Measurements from ENCODE around the gene SUGP1.

The SUGP1 gene

GRCh38 chr19:19338082-19338481 is 17.8 kb upstream of the SUGP1 start:
- no peak for DNase-seq

DNA sequence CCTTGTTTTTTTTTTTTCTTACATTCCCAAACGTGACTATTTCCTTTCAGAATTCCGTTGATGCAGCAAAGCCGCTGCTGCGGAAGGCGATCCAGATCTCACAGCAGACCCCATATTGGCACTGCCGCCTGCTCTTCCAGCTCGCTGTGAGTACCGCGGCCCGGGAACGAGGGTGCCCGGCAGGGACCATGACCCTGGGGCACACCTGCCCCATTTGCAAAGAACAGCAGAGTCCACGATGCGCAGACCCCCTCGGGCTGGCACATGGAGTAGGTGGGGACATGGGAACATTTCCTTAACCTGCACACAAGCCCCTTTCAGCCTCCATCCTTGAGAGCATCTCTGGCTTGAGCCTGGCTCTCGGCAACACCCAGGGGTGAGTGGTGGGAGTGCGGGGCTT is 16.8 kb upstream of the SUGP1 start:
- no peak for DNase-seq

DNA sequence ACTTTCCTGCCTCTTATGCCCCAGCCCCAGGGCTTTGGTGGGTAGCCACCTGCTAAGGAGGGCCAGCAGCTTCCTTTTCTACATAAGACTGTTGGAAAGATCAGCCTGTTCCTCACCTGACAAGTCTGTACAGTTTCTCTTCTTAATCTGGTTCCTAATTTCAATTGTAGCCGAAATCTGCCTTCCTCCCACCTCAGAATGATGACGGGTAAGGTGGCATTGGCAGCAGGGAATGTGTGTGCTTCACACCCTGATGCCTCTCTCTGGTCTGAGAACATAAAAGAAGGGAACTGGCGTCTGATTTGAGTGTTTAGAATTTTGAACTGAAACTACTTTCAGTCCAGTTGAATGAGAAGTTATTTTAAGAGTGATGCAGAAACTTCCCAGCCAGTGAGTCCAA is 16.3 kb upstream of the SUGP1 start:
- no peak for DNase-seq

- no peak for DNase-seq
Observed at GRCh38 chr19:19335408-19336158, 15.3 kb upstream of the SUGP1 start.

DNA sequence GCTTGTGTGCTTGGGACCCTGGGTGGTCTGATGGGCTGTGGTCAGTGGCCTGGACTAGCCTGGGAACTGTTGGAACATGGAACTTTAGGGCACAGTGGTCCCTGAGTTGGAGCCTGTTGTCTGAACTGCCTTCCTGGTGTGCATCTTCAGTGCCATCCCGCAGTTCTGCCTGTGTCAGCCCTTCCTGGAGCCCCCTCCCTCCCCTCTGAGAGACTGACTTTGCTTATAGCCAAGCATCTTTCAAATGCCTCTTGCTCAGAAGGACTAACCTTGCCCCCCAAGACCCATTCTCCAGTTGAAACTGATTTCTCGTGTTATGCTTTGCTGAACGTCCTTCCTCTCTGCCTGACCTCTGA is 14.7 kb upstream of the SUGP1 start:
- DNase-seq, result no peak

- no peak for DNase-seq
Observed at GRCh38 chr19:19334063-19334988, 14.0 kb upstream of the SUGP1 start.

DNA sequence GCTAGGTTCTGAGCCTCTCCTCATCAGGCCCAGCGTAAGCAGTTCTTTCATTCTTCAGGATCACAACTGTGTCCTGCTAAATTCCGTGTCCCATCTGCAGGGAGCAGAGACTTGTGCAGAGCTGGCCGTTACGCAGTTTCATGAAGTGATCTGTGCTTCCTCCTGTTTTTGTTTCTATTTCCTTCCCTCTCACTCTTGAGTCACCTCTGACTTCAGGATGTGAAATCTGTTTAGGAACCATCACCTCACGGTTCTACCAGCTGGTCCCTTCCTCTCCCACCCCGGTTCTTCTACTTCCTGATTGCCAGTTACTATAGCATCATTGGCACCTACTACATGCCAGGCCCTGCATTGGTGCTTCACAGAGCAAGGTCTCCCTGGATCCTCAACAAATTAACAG is 8.8 kb upstream of the SUGP1 start:
- DNase-seq, result no peak

DNA sequence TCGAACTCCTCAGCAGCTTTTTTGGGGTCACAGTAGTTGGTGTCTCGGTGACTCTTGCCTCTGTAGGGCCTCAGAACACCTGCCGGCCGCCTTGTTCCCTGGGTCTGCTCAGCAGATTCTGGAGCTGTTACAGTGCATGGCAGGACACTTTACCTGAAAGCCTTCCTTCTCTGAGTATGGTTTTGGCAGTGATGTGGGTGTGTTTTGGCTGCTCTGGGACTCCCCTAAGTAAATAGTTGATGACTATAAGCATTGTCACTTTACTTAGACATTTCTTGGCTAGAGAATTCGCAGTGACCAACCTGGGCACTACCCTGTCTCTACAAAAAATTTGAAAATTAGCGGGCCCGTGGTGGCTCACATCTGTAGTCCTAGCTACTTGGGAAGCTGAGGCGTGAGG is 7.4 kb upstream of the SUGP1 start:
- DNase-seq, result no peak

DNA sequence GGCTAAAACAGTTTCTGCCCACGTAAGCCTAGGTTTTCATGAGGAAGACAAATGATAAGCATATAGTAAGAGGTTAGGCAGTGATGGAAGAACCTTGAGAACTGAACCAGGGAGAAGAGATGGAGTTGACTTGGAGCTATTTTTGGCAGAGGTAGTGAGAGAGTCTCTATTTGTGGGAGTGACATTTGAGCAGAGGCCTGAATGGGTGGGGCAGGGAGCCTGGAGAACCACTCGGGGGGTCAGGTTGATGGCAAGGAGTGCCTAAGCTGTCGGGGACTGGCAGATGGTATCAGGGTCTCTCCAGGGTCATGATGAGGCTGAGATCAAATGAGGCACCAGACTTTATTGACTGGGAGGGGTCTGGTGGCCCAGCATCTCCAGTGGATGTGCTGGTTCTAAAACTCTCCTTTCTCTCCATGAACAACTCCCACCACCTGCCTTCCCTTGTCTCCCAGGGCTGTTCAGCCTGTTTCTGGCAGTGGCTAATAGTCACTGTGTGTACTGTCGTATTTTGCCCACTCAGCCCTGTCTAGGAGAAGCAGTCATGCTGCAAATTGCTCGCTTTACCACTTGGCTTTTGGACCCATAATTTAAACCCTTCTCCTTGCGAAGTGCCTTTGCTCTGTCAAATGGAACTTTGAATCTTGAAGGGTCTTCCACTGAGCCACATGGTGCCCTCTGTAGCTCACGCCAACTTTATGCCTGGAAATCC is 3.9 kb upstream of the SUGP1 start:
- no peak for DNase-seq

DNA sequence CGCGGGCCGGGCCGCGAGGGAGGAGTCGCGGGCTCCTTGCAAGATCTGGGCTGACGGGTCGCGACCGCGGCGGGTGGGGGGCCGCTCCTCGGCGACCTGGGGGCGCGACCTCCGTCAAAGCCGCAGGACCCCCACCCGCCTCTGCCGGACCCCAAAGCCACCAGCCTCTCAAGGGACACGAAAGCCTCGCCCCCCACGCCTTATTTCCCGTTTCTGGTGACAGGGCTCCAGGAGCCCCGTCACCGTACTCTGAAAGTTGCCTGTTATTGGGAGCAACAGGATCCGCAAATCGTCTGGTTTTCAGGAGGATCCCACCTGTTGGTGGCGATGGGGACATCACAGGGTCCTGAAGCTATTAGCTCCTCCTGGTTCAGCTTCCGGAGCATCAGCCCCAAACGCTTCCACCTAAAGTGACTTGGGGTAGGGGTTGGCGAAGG is 850 bp upstream of the SUGP1 start:
- no peak for DNase-seq

DNA sequence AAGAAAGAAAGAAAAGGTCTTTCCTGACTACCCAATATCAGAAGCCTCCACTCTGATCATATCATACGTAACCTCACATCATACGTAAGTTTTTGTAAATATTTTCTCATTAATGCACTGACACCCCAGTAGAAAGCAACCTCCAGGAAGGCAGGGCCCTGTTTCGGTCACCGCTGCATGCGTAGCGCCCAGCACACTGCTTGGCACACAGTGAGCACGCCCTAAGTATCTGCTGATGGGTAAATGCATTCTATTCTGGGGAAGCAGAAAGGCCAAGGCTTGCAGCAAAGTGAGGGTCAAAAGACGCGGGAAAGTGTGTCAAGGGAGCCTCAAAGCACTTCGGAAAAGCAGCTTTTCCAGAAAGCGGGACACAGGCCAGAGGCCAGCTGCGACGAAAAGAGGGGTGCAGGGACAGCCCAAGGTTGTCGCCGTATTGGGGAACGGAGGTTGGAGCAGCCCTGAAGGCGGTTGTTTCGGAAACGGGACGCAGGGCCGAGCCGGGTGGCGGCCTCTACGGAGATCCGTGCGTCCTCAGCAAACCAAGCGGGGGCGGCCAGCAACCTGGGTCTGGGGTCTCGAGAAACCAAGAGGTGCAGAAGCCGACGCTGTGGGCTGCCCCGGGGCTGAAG is 463 bp downstream of the SUGP1 start:
- DNase-seq, result no peak

GRCh38 chr19:19316082-19316481 is 4.2 kb downstream of the SUGP1 start:
- DNase-seq, result no peak

- no peak for DNase-seq
Observed at GRCh38 chr19:19315444-19315843, 4.9 kb downstream of the SUGP1 start.

DNA sequence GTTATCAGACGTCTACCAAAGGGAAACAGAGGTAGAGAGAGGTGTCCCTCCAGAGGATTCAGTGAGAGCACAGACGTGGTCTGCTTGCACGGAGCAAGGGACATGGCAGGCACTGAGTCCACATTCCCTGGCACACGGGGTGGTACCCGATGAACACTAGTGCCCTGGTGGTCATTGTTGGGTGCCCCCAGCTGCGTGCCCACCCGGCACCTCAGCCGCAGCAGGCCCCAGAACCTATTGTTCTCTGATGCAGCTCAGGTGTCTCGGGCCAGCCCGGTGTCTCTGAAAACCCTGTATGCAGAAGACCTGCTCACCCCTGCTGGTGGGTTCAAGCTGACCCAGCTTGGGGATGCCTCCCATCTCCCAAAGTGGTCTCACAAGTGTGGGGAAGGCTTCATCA is 11.9 kb downstream of the SUGP1 start:
- no peak for DNase-seq

DNA sequence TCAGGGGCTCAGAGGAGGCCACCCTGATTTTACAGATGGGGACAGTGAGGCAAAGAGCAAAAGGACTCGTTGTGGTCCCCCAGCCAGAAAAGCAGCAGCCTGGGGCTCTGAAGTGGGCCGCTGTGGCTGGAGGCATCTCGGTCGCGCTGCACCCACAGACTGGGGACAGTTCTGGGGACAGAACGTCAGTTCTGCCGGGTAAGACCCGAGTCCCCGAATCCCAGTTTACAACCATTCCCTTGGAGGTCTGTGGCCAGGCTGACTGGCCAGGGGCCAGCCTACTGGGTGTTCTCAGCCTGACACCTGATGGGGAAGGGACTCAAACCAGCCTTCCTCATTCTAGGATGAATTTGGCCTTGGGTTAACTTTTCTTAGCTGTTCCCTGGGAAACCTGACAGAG is 14.1 kb downstream of the SUGP1 start:
- DNase-seq, result no peak

DNA sequence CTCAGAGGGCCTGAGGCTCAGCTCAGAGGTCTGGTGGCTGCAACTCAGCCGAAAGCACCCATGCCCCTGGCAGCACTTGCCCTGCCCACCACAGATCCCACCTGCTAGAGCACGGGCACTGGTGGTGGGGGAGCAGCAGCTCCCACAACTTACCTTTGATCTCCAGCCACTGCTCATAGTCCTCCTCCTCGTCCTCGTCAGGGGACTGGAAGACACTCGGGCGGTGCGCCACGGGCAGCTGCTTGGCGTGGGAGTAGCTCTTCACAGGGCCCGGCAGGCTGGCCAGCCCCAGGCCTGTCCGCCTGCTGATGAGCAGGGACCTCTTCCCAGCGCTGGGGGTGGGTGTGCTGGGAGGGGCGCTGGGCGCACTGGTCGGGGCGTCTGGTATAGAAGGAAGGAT is 14.6 kb downstream of the SUGP1 start:
- DNase-seq, result no peak

DNA sequence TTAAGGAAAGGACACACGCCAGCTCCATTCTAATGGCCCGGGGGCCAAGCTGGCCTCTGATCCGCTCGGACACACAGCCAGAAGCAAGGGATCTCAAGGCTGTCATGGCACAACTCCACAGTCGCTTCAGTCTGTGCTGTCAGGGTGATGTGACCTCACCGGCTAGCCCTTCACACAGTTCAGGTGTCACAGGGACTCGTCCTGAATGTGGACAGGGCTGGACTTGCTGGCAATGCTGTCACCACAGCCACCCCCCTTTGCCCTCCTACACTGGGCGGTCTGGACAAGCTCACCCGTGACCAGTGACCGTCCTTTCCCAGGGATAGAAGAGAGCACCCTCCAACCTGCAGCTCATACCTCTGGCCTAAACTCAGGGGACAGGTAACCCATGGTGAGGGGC is 15.2 kb downstream of the SUGP1 start:
- DNase-seq, result no peak

DNA sequence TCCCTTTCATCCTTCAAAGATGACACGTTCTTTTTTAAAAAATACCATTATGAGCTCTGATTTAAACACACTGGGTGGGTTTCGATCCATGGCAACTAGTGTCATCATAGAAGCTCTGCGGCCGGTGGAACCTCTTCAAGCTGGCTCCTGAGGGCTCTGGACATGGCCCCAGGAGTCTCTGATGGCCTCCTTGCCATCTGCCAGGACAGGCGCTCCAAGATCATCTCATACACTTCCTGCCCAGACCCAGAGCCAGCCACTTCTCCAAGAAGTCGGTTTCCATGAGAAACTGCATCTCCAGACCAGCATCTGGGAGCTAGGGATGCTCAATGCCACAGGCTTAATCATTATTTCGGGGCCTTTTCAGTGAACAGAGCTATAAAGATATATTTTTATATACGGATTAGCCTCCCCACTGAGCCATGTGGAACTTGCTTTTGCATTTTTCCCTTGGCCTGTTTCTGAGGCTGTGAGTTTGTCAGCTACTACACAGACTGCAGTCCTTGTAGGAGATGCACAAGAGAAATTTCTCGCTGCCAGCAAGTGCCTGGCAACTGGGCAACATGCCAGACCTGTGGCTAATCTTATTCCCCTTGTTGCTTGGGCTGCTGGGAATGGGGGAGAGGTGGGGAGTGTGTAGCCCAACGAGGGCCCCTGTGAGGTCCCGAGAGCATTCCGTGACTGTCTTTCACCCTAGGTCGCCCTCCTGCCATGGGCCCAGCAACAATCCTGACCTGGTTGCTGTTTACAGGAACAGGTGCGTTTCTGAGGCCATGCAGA is 15.9 kb downstream of the SUGP1 start:
- no peak for DNase-seq

GRCh38 chr19:19303411-19303810 is 16.9 kb downstream of the SUGP1 start:
- no peak for DNase-seq

DNA sequence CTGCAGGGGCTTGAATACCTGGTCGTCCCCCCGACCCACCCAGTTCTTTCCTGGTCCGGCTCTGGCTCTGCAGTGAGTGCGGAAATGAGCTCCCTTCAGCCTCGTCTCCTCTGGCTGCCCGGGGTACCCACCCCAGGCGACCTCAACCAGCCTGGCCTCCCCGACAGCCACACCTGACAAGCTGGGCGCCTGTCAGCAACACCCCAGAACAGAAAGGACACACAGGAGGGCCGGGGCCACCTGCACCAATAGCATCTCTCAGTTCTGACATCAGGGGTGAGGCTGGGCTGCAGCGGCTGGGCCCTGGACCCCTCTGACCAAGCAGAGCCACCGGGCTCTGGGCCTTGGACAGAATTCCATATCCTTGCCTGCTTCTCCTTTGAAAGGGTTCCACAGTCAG is 19.7 kb downstream of the SUGP1 start:
- DNase-seq, result no peak

GRCh38 chr19:19297759-19298158 is 22.6 kb downstream of the SUGP1 start:
- DNase-seq, result no peak

- no peak for DNase-seq
Observed at GRCh38 chr19:19296953-19297689, 23.2 kb downstream of the SUGP1 start.

All from NCI-H187 treated with DMSO at 0.1 percent for 48 hours (cell line).